H9 (cell line): ENCODE measurements around the gene PAGE2B. TPM values are rescaled to one million over a fixed set of nuclear protein-coding genes. Genes with fewer than 3 reads are reported as not detected.

ENCODE experiments used
- DNase-seq: peaks from one replicate; pipeline ENCODE4 v3.0.0-alpha.2; 2017
- H2AFZ ChIP-seq: one replicate; pipeline ENCODE4 v1.6.1; 2013; ENCODE audit warnings: mild to moderate bottlenecking, low read length, control low read depth, moderate library complexity
- H2AK5ac ChIP-seq: 2 replicates; pipeline ENCODE4 v1.6.1; 2013; ENCODE audit warnings: low read length, control low read depth, mixed read lengths; ENCODE audit not compliant: insufficient read length
- H2BK120ac ChIP-seq: one replicate; pipeline ENCODE4 v1.6.1; 2013; ENCODE audit warnings: low read depth, mild to moderate bottlenecking, low read length, control low read depth, inconsistent platforms; ENCODE audit not compliant: poor library complexity, severe bottlenecking
- H2BK12ac ChIP-seq: 2 replicates; pipeline ENCODE4 v1.6.1; 2013; ENCODE audit warnings: low read length, control low read depth, mixed read lengths, low read depth; ENCODE audit not compliant: insufficient read length
- H2BK15ac ChIP-seq: 2 replicates; pipeline ENCODE4 v1.6.1; 2013; ENCODE audit warnings: low read depth, low read length, control low read depth
- H2BK20ac ChIP-seq: one replicate; pipeline ENCODE4 v1.6.1; 2013; ENCODE audit warnings: low read depth, mild to moderate bottlenecking, low read length, control low read depth, inconsistent platforms; ENCODE audit not compliant: poor library complexity, severe bottlenecking
- H2BK5ac ChIP-seq: 2 replicates; pipeline ENCODE4 v1.6.1; 2013; ENCODE audit warnings: low read length, control low read depth, mixed read lengths; ENCODE audit not compliant: insufficient read length
- H3K14ac ChIP-seq: 2 replicates; pipeline ENCODE4 v1.6.1; 2013; ENCODE audit warnings: low read length, control low read depth; ENCODE audit not compliant: insufficient read depth
- H3K18ac ChIP-seq: 2 replicates; pipeline ENCODE4 v1.6.1; 2013; ENCODE audit warnings: low read depth, mild to moderate bottlenecking, mixed read lengths, low read length, control low read depth; ENCODE audit not compliant: insufficient read length
- H3K23ac ChIP-seq: 2 replicates; pipeline ENCODE4 v1.6.1; 2013; ENCODE audit warnings: low read length, control low read depth, mixed read lengths, low read depth; ENCODE audit not compliant: insufficient read length
- H3K23me2 ChIP-seq: 2 replicates; pipeline ENCODE4 v1.6.1; 2013; ENCODE audit warnings: low read depth, mild to moderate bottlenecking, mixed read lengths, low read length, control low read depth; ENCODE audit not compliant: insufficient read length, poor library complexity, severe bottlenecking
- H3K27ac ChIP-seq: 2 replicates; pipeline ENCODE4 v1.5.1; 2013; ENCODE audit warnings: low read length, control low read depth, mixed read lengths, low read depth; ENCODE audit not compliant: insufficient read length
- H3K27me3 ChIP-seq: 2 replicates; pipeline ENCODE4 v1.6.1; 2013; ENCODE audit warnings: low read length, control low read depth, inconsistent platforms; ENCODE audit not compliant: insufficient read depth
- H3K4ac ChIP-seq: 2 replicates; pipeline ENCODE4 v1.6.1; 2013; ENCODE audit warnings: low read depth, mild to moderate bottlenecking, control low read depth, inconsistent platforms, low read length, moderate library complexity
- H3K4me1 ChIP-seq: 2 replicates; pipeline ENCODE4 v1.6.1; 2013; ENCODE audit warnings: low read length, control low read depth, inconsistent platforms; ENCODE audit not compliant: insufficient read depth
- H3K4me2 ChIP-seq: 2 replicates; pipeline ENCODE4 v1.6.1; 2013; ENCODE audit warnings: low read length, control low read depth, mixed read lengths; ENCODE audit not compliant: insufficient read length, insufficient read depth
- H3K56ac ChIP-seq: 2 replicates; pipeline ENCODE4 v1.6.1; 2013; ENCODE audit warnings: low read depth, mild to moderate bottlenecking, mixed read lengths, low read length, control low read depth; ENCODE audit not compliant: insufficient read length
- H3K79me1 ChIP-seq: 2 replicates; pipeline ENCODE4 v1.6.1; 2013; ENCODE audit warnings: low read depth, mild to moderate bottlenecking, moderate library complexity, low read length, control low read depth, inconsistent platforms; ENCODE audit not compliant: insufficient read depth, poor library complexity, severe bottlenecking
- H3K79me2 ChIP-seq: 2 replicates; pipeline ENCODE4 v1.6.1; 2013; ENCODE audit warnings: low read length, control low read depth, inconsistent platforms; ENCODE audit not compliant: insufficient read depth
- H3K9ac ChIP-seq: 2 replicates; pipeline ENCODE4 v1.6.1; 2013; ENCODE audit warnings: low read length, control low read depth, mixed read lengths; ENCODE audit not compliant: insufficient read length; ENCODE audit errors: extremely low read depth
- H3K9me3 ChIP-seq: one replicate; pipeline ENCODE4 v1.6.1; 2013; ENCODE audit warnings: low read depth, low read length, inconsistent platforms; ENCODE audit not compliant: control insufficient read depth
- H3T11ph ChIP-seq: one replicate; pipeline ENCODE4 v1.6.1; 2013; ENCODE audit warnings: mild to moderate bottlenecking, low read length, control low read depth, inconsistent platforms
- H4K20me1 ChIP-seq: one replicate; pipeline ENCODE4 v1.6.1; 2013; ENCODE audit not compliant: control insufficient read depth, insufficient read length, insufficient read depth
- H4K5ac ChIP-seq: 2 replicates; pipeline ENCODE4 v1.6.1; 2013; ENCODE audit warnings: low read depth, mild to moderate bottlenecking, mixed read lengths, low read length, control low read depth; ENCODE audit not compliant: insufficient read length
- H4K8ac ChIP-seq: replicated peaks from 2 replicates; pipeline ENCODE4 v1.6.1; 2013; ENCODE audit warnings: low read length, control low read depth, mixed read lengths, low read depth; ENCODE audit not compliant: insufficient read length
- H4K91ac ChIP-seq: 2 replicates; pipeline ENCODE4 v1.6.1; 2013; ENCODE audit warnings: low read depth, mild to moderate bottlenecking, moderate library complexity, mixed read lengths, low read length, control low read depth; ENCODE audit not compliant: insufficient read length
- H3K27ac Mint-ChIP-seq, 3 experiments: 2 replicates in 2 of 3; 3 replicates in 1 of 3; pipeline ENCODE4 v1.8.0; 2020 to 2021; ENCODE audit warnings: mixed read lengths in 3 of 3, mild to moderate bottlenecking in 1 of 3, moderate library complexity in 1 of 3
- H3K27me3 Mint-ChIP-seq: 2 replicates; pipeline ENCODE4 v1.8.0; 2021; ENCODE audit warnings: low read depth, mild to moderate bottlenecking, moderate library complexity, mixed read lengths
- H3K36me3 Mint-ChIP-seq, 3 experiments: 2 replicates in 2 of 3; 3 replicates in 1 of 3; pipeline ENCODE4 v1.8.0; 2020 to 2021; ENCODE audit warnings: low read depth in 3 of 3, mixed read lengths in 3 of 3; ENCODE audit not compliant: insufficient read depth in 1 of 3
- H3K4me1 Mint-ChIP-seq, 2 experiments: 2 replicates each; pipeline ENCODE4 v1.8.0; 2020; ENCODE audit warnings: mixed read lengths in 2 of 2
- H3K4me3 Mint-ChIP-seq, 2 experiments: 2 replicates in 1 of 2; 3 replicates in 1 of 2; pipeline ENCODE4 v1.8.0; 2020 to 2021; ENCODE audit warnings: mild to moderate bottlenecking in 2 of 2, mixed read lengths in 2 of 2, moderate library complexity in 1 of 2
- H3K9me3 Mint-ChIP-seq, 2 experiments: 2 replicates in 1 of 2; 3 replicates in 1 of 2; pipeline ENCODE4 v1.8.0; 2020; ENCODE audit warnings: mild to moderate bottlenecking in 2 of 2, mixed read lengths in 2 of 2, moderate library complexity in 1 of 2
- WGBS: extraction: QIAGEN DNeasy Blood & Tissue Kit; methylation state at CpG from one replicate; pipeline ENCODE4 v1.1.7; 2013; ENCODE audit warnings: missing lambda C conversion rate, low lambda C conversion rate, mixed read lengths; ENCODE audit not compliant: insufficient read length; ENCODE audit errors: extremely low coverage; 5-methylcytosine and 5-hydroxymethylcytosine counted together
- long read RNA-seq: library from polyadenylated mRNA; unstranded; transcript quantifications from one replicate; pipeline ENCODE4 v2.0.0, GENCODE V29; 2020
- total RNA-seq: library from RNA; stranded (reverse); gene quantifications from 2 replicates; pipeline ENCODE4 v1.2.1, GENCODE V29; 2021
- TF ChIP-seq, protein P1 (sequence below): fragments of 200-600 bp; sonication (generic); conservative IDR thresholded peaks from 3 replicates; pipeline ENCODE4 v1.8.0; 2021; ENCODE audit warnings: antibody characterized with exemption, mild to moderate bottlenecking

Gene PAGE2B, protein sequence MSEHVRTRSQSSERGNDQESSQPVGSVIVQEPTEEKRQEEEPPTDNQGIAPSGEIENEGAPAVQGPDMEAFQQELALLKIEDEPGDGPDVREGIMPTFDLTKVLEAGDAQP
- not detected in 2 replicates for total RNA-seq
- long read RNA-seq = 0 reads

DNA sequence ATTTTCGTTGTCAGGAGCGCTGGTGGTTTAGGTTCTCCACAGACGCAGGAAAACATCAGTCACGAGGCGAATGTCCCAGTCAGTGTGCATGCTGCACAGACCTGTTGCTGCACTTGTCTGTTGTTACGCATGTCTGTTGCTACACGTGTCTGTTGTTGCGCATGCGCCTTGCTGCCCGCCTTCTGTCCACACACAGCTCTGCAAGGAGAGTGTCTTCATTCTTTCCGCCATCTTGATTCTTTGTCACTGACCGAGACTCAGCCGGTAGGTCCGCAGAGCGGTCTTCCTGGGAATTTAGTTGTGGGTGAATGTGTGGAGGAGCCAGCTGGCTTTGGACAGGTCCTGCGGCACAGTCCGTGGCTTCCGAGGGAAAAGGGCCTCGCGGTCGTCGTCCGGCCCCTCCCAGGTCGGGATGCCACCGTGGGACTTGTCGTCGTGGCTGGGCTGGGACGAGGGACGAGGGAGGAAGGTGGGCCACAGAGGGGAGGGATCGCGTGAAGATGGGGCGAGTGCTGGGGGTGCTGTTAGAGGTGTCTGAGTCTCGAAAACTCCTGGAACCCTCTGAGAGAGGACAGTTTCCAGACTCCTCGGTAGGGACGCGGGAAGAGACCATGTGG lies at the start of gene PAGE2B:
Gene PAGE2B, plus strand, starts transcription at position 180 of the 617 bp plus-strand sequence. CDS start 1,012 bp downstream, outside the sequence.
- Histone ChIP-seq H3K14ac (no peak within 1 kb of the TSS), H3K27me3 (no peaks in the 10 kb centered on the region), H3K23me2 (no peaks in the 10 kb centered on the region), H2BK15ac (no peak within 1 kb of the TSS), H4K8ac (no peak within 1 kb of the TSS), H4K91ac (no peak within 1 kb of the TSS), H3K23ac (no peak within 1 kb of the TSS), H3K4me2 (no peak within 1 kb of the TSS), H3K56ac (no peak within 1 kb of the TSS), H2AK5ac (no peak within 1 kb of the TSS), H2BK5ac (no peak within 1 kb of the TSS), H3K4ac (no peak within 1 kb of the TSS), H2BK12ac (no peak within 1 kb of the TSS), H3K9ac (no peak within 1 kb of the TSS), H4K20me1 (no peaks in the 10 kb centered on the region), H3K27ac (no peak within 1 kb of the TSS), H3K4me1 (no peaks in the 10 kb centered on the region), H2AFZ (no peak within 1 kb of the TSS), H3T11ph (no peak within 1 kb of the TSS), H2BK120ac (no peak within 1 kb of the TSS), H4K5ac (no peak within 1 kb of the TSS), H3K18ac (no peak within 1 kb of the TSS), H3K9me3 (peaks cover 25% of the 10 kb centered on the region), H3K79me2 (no peaks in the 10 kb centered on the region), H2BK20ac (no peak within 1 kb of the TSS), H3K79me1 (no peaks in the 10 kb centered on the region)
- Mint-ChIP-seq H3K4me1 (no peaks in the 10 kb centered on the region), H3K27ac (no peak within 1 kb of the TSS), H3K4me3 (no peak within 1 kb of the TSS), H3K9me3 (peaks cover 61 to 68% of the 10 kb centered on the region in 2 experiments), H3K36me3 (peaks cover 0 to 4% (median 0%) of the 10 kb centered on the region in 3 experiments; a peak in 4 of 7 replicates), H3K27me3 (peaks cover 7% of the 10 kb centered on the region)
- no peak for DNase-seq
- TF ChIP-seq, protein P1, sequence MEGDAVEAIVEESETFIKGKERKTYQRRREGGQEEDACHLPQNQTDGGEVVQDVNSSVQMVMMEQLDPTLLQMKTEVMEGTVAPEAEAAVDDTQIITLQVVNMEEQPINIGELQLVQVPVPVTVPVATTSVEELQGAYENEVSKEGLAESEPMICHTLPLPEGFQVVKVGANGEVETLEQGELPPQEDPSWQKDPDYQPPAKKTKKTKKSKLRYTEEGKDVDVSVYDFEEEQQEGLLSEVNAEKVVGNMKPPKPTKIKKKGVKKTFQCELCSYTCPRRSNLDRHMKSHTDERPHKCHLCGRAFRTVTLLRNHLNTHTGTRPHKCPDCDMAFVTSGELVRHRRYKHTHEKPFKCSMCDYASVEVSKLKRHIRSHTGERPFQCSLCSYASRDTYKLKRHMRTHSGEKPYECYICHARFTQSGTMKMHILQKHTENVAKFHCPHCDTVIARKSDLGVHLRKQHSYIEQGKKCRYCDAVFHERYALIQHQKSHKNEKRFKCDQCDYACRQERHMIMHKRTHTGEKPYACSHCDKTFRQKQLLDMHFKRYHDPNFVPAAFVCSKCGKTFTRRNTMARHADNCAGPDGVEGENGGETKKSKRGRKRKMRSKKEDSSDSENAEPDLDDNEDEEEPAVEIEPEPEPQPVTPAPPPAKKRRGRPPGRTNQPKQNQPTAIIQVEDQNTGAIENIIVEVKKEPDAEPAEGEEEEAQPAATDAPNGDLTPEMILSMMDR = no peak
- no CpG with 5 or more reads among the region's 36 CpGs for WGBS
